ENCODE results near the gene ADAMTS16.

ADAMTS16 gene

GRCh38 chr5:5276951-5277517 is 136.9 kb downstream of the ADAMTS16 start:
- no peak for DNase-seq (ENCODE audit: low read depth in 4 of 4, low spot score in 1 of 4)

GRCh38 chr5:5278201-5278814 is 138.2 kb downstream of the ADAMTS16 start:
- DNase-seq (ENCODE audit: low read depth in 4 of 4, low spot score in 1 of 4) = no peak

GRCh38 chr5:5278815-5279381 is 138.8 kb downstream of the ADAMTS16 start:
- no peak for DNase-seq (ENCODE audit: low read depth in 4 of 4, low spot score in 1 of 4)

- DNase-seq (ENCODE audit: low read depth in 4 of 4, low spot score in 1 of 4) = no peak
These were observed 145.8 kb downstream of the ADAMTS16 start for GRCh38 chr5:5285906-5286305.

- DNase-seq (ENCODE audit: low read depth in 4 of 4, low spot score in 1 of 4) = no peak
These were observed 147.3 kb downstream of the ADAMTS16 start for GRCh38 chr5:5287419-5287818.

- no peak for DNase-seq (ENCODE audit: low read depth in 4 of 4, low spot score in 1 of 4)
These were observed 148.1 kb downstream of the ADAMTS16 start for GRCh38 chr5:5288201-5288600.

- DNase-seq (ENCODE audit: low read depth in 4 of 4, low spot score in 1 of 4) = no peak
These were observed 149.4 kb downstream of the ADAMTS16 start for GRCh38 chr5:5289537-5289936.

GRCh38 chr5:5290674-5291334 is 150.7 kb downstream of the ADAMTS16 start:
- no peak for DNase-seq (ENCODE audit: low read depth in 4 of 4, low spot score in 1 of 4)

GRCh38 chr5:5291357-5291756 is 151.2 kb downstream of the ADAMTS16 start:
- no peak for DNase-seq (ENCODE audit: low read depth in 4 of 4, low spot score in 1 of 4)

GRCh38 chr5:5293029-5293428 is 152.9 kb downstream of the ADAMTS16 start:
- DNase-seq (ENCODE audit: low read depth in 4 of 4, low spot score in 1 of 4) = no peak

- DNase-seq (ENCODE audit: low read depth in 4 of 4, low spot score in 1 of 4) = no peak
These were observed 154.3 kb downstream of the ADAMTS16 start for GRCh38 chr5:5294429-5294828.

GRCh38 chr5:5295351-5295750 is 155.2 kb downstream of the ADAMTS16 start:
- no peak for DNase-seq (ENCODE audit: low read depth in 4 of 4, low spot score in 1 of 4)

- DNase-seq (ENCODE audit: low read depth in 4 of 4, low spot score in 1 of 4) = no peak
These were observed 155.9 kb downstream of the ADAMTS16 start for GRCh38 chr5:5296051-5296450.

GRCh38 chr5:5297432-5298067 is 157.4 kb downstream of the ADAMTS16 start:
- no peak for DNase-seq (ENCODE audit: low read depth in 4 of 4, low spot score in 1 of 4)

- DNase-seq (ENCODE audit: low read depth in 4 of 4, low spot score in 1 of 4) = no peak
These were observed 158.0 kb downstream of the ADAMTS16 start for GRCh38 chr5:5298068-5298633.

- no peak for DNase-seq (ENCODE audit: low read depth in 4 of 4, low spot score in 1 of 4)
These were observed 158.9 kb downstream of the ADAMTS16 start for GRCh38 chr5:5298841-5299541.

GRCh38 chr5:5301176-5301575 is 161.0 kb downstream of the ADAMTS16 start:
- no peak for DNase-seq (ENCODE audit: low read depth in 4 of 4, low spot score in 1 of 4)

- no peak for DNase-seq (ENCODE audit: low read depth in 4 of 4, low spot score in 1 of 4)
These were observed 162.1 kb downstream of the ADAMTS16 start for GRCh38 chr5:5302201-5302600.

GRCh38 chr5:5303242-5303641 is 163.1 kb downstream of the ADAMTS16 start:
- DNase-seq (ENCODE audit: low read depth in 4 of 4, low spot score in 1 of 4) = no peak

GRCh38 chr5:5304361-5305020 is 164.4 kb downstream of the ADAMTS16 start:
- DNase-seq (ENCODE audit: low read depth in 4 of 4, low spot score in 1 of 4) = no peak
